ENCODE results near the gene MCM10. TPM values are rescaled to one million over a fixed set of nuclear protein-coding genes. Genes with fewer than 3 reads are reported as not detected.
A peak's percentile ranks its signal among the peaks of the same experiment; 100 is the strongest.

MCM10 gene
- total and polyA plus RNA-seq, 2 experiments from 2014 or later: 38.2 to 43.0 TPM

- Histone ChIP-seq H3K4me1 (ENCODE audit: insufficient read depth) (no peaks in the 10 kb centered on the region), H3K27ac (ENCODE audit: low read depth) (no peak overlapping the region), H2AFZ (no peak overlapping the region), H3F3A (replicated peaks; ENCODE audit: low read depth) (peaks cover 6% of the 10 kb centered on the region; the same call in 1 of the 2 replicates), H3K4me2 (no peak overlapping the region), H3K27me3 (ENCODE audit: insufficient read depth) (no peaks in the 10 kb centered on the region), H4K20me1 (replicated peaks; ENCODE audit: insufficient read depth) (peaks cover 4% of the 10 kb centered on the region; the same call in 1 of the 2 replicates), H3K36me3 (ENCODE audit: insufficient read depth) (peaks cover 2% of the 10 kb centered on the region; the same call in 1 of the 2 replicates), H3K9me2 (ENCODE audit: insufficient read depth) (no peaks in the 10 kb centered on the region), H3K4me3 (no peak overlapping the region), H3K79me2 (replicated peaks; ENCODE audit: insufficient read depth) (no peaks in the 10 kb centered on the region)
- Mint-ChIP-seq H3K9me3 (no peaks in the 10 kb centered on the region), H3K4me3 (no peak overlapping the region), H3K36me3 (ENCODE audit: low read depth) (no peaks in the 10 kb centered on the region), H3K27ac (no peak overlapping the region), H3K27me3 (ENCODE audit: insufficient read depth, low read depth, poor library complexity) (no peaks in the 10 kb centered on the region), H3K4me1 (0 out of 3 replicates have a peak, but pooled peaks cover 7% of the 10 kb centered on the region)
- TF ChIP-seq ZNF114 (CRISPR knock-in tag; IDR thresholded peaks at IDR 0.05) (no peak), EZH2 (IDR thresholded peaks at IDR 0.05; ENCODE audit: low read depth, unreplicated experiment) (no peak)
- TF ChIP-seq, protein P1, sequence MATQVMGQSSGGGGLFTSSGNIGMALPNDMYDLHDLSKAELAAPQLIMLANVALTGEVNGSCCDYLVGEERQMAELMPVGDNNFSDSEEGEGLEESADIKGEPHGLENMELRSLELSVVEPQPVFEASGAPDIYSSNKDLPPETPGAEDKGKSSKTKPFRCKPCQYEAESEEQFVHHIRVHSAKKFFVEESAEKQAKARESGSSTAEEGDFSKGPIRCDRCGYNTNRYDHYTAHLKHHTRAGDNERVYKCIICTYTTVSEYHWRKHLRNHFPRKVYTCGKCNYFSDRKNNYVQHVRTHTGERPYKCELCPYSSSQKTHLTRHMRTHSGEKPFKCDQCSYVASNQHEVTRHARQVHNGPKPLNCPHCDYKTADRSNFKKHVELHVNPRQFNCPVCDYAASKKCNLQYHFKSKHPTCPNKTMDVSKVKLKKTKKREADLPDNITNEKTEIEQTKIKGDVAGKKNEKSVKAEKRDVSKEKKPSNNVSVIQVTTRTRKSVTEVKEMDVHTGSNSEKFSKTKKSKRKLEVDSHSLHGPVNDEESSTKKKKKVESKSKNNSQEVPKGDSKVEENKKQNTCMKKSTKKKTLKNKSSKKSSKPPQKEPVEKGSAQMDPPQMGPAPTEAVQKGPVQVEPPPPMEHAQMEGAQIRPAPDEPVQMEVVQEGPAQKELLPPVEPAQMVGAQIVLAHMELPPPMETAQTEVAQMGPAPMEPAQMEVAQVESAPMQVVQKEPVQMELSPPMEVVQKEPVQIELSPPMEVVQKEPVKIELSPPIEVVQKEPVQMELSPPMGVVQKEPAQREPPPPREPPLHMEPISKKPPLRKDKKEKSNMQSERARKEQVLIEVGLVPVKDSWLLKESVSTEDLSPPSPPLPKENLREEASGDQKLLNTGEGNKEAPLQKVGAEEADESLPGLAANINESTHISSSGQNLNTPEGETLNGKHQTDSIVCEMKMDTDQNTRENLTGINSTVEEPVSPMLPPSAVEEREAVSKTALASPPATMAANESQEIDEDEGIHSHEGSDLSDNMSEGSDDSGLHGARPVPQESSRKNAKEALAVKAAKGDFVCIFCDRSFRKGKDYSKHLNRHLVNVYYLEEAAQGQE (IDR thresholded peaks at IDR 0.05; ENCODE audit: unreplicated experiment): no peak
- no peak for ATAC-seq
- no peak for DNase-seq (ENCODE audit: low spot score)
Observed at GRCh38 chr10:13118784-13119410, 42.5 kb upstream of the MCM10 start.

- Mint-ChIP-seq H3K27ac (peak overlapping the region; percentile 12; the same call in 1 of the 2 replicates), H3K4me1 (0 out of 3 replicates have a peak, but pooled peaks cover 5% of the 10 kb centered on the region), H3K27me3 (ENCODE audit: insufficient read depth, low read depth, poor library complexity) (no peaks in the 10 kb centered on the region), H3K9me3 (no peaks in the 10 kb centered on the region), H3K36me3 (ENCODE audit: low read depth) (no peaks in the 10 kb centered on the region; the same call in 2 of the 3 replicates), H3K4me3 (no peak overlapping the region)
- Histone ChIP-seq H3K27ac (ENCODE audit: low read depth) (no peak overlapping the region), H3K4me1 (ENCODE audit: insufficient read depth) (no peaks in the 10 kb centered on the region), H3K79me2 (replicated peaks; ENCODE audit: insufficient read depth) (no peaks in the 10 kb centered on the region), H4K20me1 (replicated peaks; ENCODE audit: insufficient read depth) (no peaks in the 10 kb centered on the region), H2AFZ (no peak overlapping the region), H3K27me3 (ENCODE audit: insufficient read depth) (no peaks in the 10 kb centered on the region), H3K4me3 (no peak overlapping the region), H3K9me2 (ENCODE audit: insufficient read depth) (no peaks in the 10 kb centered on the region), H3F3A (replicated peaks; ENCODE audit: low read depth) (peaks cover 4% of the 10 kb centered on the region; the same call in 1 of the 2 replicates), H3K36me3 (ENCODE audit: insufficient read depth) (peaks cover 5% of the 10 kb centered on the region; the same call in 1 of the 2 replicates), H3K4me2 (no peak overlapping the region)
- ATAC-seq: no peak; the same call in 2 of the 3 replicates
- no peak for DNase-seq (ENCODE audit: low spot score)
- TF ChIP-seq, protein P1 (IDR thresholded peaks at IDR 0.05; ENCODE audit: unreplicated experiment): no peak
- no peak for TF ChIP-seq STAT1 (IDR thresholded peaks at IDR 0.05; ENCODE audit: unreplicated experiment)
- TF ChIP-seq CTCF (conservative IDR thresholded peaks at IDR 0.05; ENCODE audit: low read depth in 2 of 2): no peak
- no peak for TF ChIP-seq POLR2AphosphoS5 (IDR thresholded peaks at IDR 0.05; ENCODE audit: low read depth)
Observed at GRCh38 chr10:13120786-13121499, 40.4 kb upstream of the MCM10 start.

Measured in GM23338 (cell line).